ENCODE measurements around the gene HMX2.

DNA sequence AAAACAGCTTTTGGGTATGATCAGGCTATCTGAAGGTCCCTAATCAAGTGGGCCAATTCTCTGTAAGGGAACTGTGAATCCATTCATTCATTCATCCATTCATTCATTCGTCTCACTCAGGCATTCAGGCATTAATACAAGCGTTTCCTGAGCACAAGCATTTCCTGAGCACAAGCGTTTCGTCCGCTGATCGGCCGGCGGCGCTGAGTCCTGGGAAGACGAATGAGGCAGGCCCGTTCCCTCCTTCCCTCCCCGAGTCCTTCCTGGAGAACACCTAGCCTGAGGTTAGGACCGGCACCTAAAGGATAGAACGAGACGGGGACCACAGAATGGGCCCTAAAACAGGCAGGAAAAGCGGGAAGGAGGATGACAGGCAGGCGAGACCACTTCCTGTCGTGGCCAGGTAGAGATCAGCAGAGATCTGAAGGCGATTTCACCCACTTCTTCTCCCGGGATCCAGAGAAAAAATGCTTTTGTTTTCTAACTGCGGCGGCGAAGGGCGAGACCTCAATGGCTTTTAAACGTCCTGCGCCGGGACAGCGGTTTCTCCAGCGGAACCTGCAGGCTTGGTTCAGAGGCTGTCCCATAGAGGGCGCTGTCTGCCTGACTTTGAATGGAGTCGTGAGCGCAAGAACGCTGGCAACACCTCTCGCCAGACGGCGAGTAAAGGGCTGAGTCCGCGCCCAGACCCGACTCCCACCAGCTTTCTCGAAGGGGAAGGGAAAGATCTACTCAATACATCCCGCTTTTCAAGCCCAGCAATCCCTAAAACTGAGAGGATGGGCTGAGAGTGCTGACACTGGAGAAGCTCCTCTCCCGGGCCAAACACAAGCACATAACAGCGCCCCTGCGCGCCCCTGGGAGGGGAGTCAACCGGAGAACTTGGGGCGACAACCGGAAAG lies 15.1 kb upstream of the HMX2 start:
- TF ChIP-seq, protein P1, sequence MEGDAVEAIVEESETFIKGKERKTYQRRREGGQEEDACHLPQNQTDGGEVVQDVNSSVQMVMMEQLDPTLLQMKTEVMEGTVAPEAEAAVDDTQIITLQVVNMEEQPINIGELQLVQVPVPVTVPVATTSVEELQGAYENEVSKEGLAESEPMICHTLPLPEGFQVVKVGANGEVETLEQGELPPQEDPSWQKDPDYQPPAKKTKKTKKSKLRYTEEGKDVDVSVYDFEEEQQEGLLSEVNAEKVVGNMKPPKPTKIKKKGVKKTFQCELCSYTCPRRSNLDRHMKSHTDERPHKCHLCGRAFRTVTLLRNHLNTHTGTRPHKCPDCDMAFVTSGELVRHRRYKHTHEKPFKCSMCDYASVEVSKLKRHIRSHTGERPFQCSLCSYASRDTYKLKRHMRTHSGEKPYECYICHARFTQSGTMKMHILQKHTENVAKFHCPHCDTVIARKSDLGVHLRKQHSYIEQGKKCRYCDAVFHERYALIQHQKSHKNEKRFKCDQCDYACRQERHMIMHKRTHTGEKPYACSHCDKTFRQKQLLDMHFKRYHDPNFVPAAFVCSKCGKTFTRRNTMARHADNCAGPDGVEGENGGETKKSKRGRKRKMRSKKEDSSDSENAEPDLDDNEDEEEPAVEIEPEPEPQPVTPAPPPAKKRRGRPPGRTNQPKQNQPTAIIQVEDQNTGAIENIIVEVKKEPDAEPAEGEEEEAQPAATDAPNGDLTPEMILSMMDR (IDR thresholded peaks at IDR 0.05; ENCODE audit: low read length): peak; percentile 91
- no peak for TF ChIP-seq EZH2 (IDR thresholded peaks at IDR 0.05; ENCODE audit: borderline replicate concordance, low read length)
